SK-N-SH treated with all-trans-retinoic acid at 6 μM for 48 hours (cell line): ENCODE results near the gene ARL8A.
"Not testable (repeated sequence)": the region's sequence is repeated elsewhere in the genome, so short reads cannot be mapped to it uniquely, and the experiment has no call there.

ENCODE experiments used
- ATAC-seq: fragments of 200-7000 bp; cut with Tn5 transposase; 3 replicates; pipeline ENCODE4 v1.9.1; 2020; ENCODE audit warnings: mild to moderate bottlenecking, moderate library complexity
- ARNTL ChIP-seq: fragments of 450-650 bp; formaldehyde crosslinking; IDR thresholded peaks from 2 replicates; pipeline ENCODE4 v1.5.0; 2020; ENCODE audit warnings: low read depth, mild to moderate bottlenecking, moderate library complexity, borderline replicate concordance
- BACH2 ChIP-seq: fragments of 250-450 bp; sonication (Bioruptor Pico); IDR thresholded peaks from 2 replicates; pipeline ENCODE4 v1.9.0; 2021; ENCODE audit warnings: mild to moderate bottlenecking, borderline replicate concordance
- CSDC2 ChIP-seq: fragments of 250-450 bp; sonication (Bioruptor Pico); IDR thresholded peaks from 2 replicates; pipeline ENCODE4 v1.5.0; 2020; ENCODE audit warnings: mild to moderate bottlenecking, moderate library complexity
- ESRRG ChIP-seq: fragments of 250-450 bp; sonication (Bioruptor Pico); IDR thresholded peaks from 2 replicates; pipeline ENCODE4 v1.6.1; 2021; ENCODE audit warnings: mild to moderate bottlenecking
- ISL1 ChIP-seq: fragments of 250-450 bp; sonication (Bioruptor Pico); IDR thresholded peaks from 2 replicates; pipeline ENCODE4 v2.1.2; 2022; ENCODE audit warnings: mild to moderate bottlenecking, moderate library complexity
- OSR1 ChIP-seq: fragments of 250-450 bp; sonication (Bioruptor Pico); IDR thresholded peaks from 2 replicates; pipeline ENCODE4 v1.8.0; 2022; ENCODE audit warnings: moderate library complexity, mild to moderate bottlenecking, inconsistent platforms
- PPARA ChIP-seq: fragments of 250-450 bp; sonication (Bioruptor Pico); IDR thresholded peaks from 2 replicates; pipeline ENCODE4 v1.5.0; 2020; ENCODE audit warnings: mild to moderate bottlenecking, borderline replicate concordance
- RARB ChIP-seq: fragments of 250-450 bp; sonication (Bioruptor Pico); IDR thresholded peaks from 2 replicates; pipeline ENCODE4 v1.8.0; 2021; ENCODE audit warnings: mild to moderate bottlenecking, moderate library complexity
- SNAI2 ChIP-seq: fragments of 250-450 bp; sonication (Bioruptor Pico); IDR thresholded peaks from 2 replicates; pipeline ENCODE4 v1.5.0; 2020; ENCODE audit warnings: mild to moderate bottlenecking, moderate library complexity
- TCF4 ChIP-seq: fragments of 250-450 bp; sonication (Bioruptor Pico); IDR thresholded peaks from 2 replicates; pipeline ENCODE4 v1.8.0; 2021; ENCODE audit warnings: mild to moderate bottlenecking, moderate library complexity, borderline replicate concordance
- ZC3H10 ChIP-seq: fragments of 250-450 bp; sonication (Bioruptor Pico); IDR thresholded peaks from 2 replicates; pipeline ENCODE4 v1.5.1; 2021; ENCODE audit warnings: mild to moderate bottlenecking, moderate library complexity
- ZFP3 ChIP-seq: fragments of 250-450 bp; sonication (Bioruptor Pico); IDR thresholded peaks from 2 replicates; pipeline ENCODE4 v1.5.0; 2020; ENCODE audit warnings: mild to moderate bottlenecking, moderate library complexity
- ZFP30 ChIP-seq: fragments of 450-650 bp; formaldehyde crosslinking; IDR thresholded peaks from 2 replicates; pipeline ENCODE4 v1.5.0; 2022; ENCODE audit warnings: mild to moderate bottlenecking, moderate library complexity
- ZNF565 ChIP-seq: fragments of 450-650 bp; formaldehyde crosslinking; conservative IDR thresholded peaks from 2 replicates; pipeline ENCODE4 v1.5.0; 2020; ENCODE audit warnings: low read depth, mild to moderate bottlenecking, moderate library complexity
- ZNF70 ChIP-seq: fragments of 450-650 bp; formaldehyde crosslinking; IDR thresholded peaks from 2 replicates; pipeline ENCODE4 v1.5.0; 2020; ENCODE audit warnings: mild to moderate bottlenecking, moderate library complexity
- ZNF8 ChIP-seq: fragments of 450-650 bp; formaldehyde crosslinking; IDR thresholded peaks from 2 replicates; pipeline ENCODE4 v1.5.0; 2020; ENCODE audit warnings: mild to moderate bottlenecking, moderate library complexity
- TF ChIP-seq, protein P1 (sequence below): fragments of 250-450 bp; sonication (Bioruptor Pico); IDR thresholded peaks from 2 replicates; pipeline ENCODE4 v1.8.0; 2020; ENCODE audit warnings: mild to moderate bottlenecking, moderate library complexity, borderline replicate concordance
- TF ChIP-seq, protein P2 (sequence below): fragments of 250-450 bp; sonication (Bioruptor Pico); IDR thresholded peaks from 2 replicates; pipeline ENCODE4 v1.5.1; 2021; ENCODE audit warnings: mild to moderate bottlenecking, moderate library complexity
- TF ChIP-seq, protein P3 (sequence below): fragments of 250-450 bp; sonication (Bioruptor Pico); IDR thresholded peaks from 2 replicates; pipeline ENCODE4 v1.5.0; 2020; ENCODE audit warnings: mild to moderate bottlenecking, moderate library complexity
- TF ChIP-seq, protein P4 (sequence below): fragments of 250-450 bp; sonication (Bioruptor Pico); IDR thresholded peaks from 2 replicates; pipeline ENCODE4 v1.5.1; 2020; ENCODE audit warnings: low read depth, mild to moderate bottlenecking, moderate library complexity
- TF ChIP-seq, protein P5 (sequence below): fragments of 250-450 bp; sonication (Bioruptor Pico); IDR thresholded peaks from 2 replicates; pipeline ENCODE4 v1.8.0; 2021; ENCODE audit warnings: low read depth, mild to moderate bottlenecking, moderate library complexity, borderline replicate concordance

ARL8A gene

DNA sequence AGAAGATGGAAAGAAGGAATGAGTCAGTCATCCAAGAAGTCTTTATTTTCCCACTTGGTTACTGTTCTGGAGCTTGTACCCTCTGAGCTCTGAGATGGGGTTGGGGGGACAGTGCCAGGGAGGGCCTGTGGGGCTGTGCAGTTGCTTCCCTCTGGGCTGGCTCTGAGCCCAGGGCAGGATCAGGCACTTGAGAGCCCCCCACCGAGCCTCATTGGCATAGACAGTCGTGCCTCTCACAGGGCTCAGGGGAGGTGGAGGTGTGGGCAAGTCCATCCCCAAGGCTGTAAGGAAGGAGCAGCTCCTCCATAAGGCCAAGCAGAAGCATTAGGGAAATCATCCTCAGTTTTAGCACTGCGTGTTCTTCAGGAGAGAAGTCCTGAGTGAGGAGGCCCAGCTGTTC is 2.5 kb upstream of the ARL8A start (continued):
- no peak for TF ChIP-seq BACH2 (CRISPR knock-in tag)
- TF ChIP-seq ZFP30: no peak
- no peak for TF ChIP-seq ZNF8 (CRISPR knock-in tag)
- TF ChIP-seq PPARA (CRISPR knock-in tag): no peak
- TF ChIP-seq RARB: no peak
- no peak for TF ChIP-seq ISL1 (CRISPR knock-in tag)
- no peak for TF ChIP-seq TCF4 (CRISPR knock-in tag)
- no peak for TF ChIP-seq ESRRG (CRISPR knock-in tag)
- no peak for TF ChIP-seq SNAI2 (CRISPR knock-in tag)

DNA sequence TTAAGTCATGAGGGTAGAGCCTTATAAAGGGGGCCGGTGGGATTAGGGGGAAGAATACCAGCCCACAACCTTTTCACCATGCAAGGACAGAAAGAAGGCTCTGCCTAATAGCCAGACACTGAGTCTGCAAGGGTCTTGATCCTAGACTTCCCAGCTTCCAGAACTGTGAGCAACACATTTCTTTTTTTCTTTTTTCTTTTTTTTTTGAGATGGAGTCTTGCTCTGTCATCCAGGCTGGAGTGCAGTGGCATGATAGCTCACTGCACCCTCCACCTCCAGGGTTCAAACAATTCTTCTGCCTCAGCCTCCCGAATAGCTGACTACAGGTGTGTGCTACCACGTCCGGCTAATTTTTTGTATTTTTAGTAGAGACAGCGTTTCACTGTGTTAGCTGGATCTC is 1.7 kb upstream of the ARL8A start:
- no peak for ATAC-seq
- no peak for TF ChIP-seq OSR1 (CRISPR knock-in tag)
- TF ChIP-seq BACH2 (CRISPR knock-in tag): no peak
- TF ChIP-seq ARNTL (CRISPR knock-in tag): no peak
- TF ChIP-seq, protein P1, sequence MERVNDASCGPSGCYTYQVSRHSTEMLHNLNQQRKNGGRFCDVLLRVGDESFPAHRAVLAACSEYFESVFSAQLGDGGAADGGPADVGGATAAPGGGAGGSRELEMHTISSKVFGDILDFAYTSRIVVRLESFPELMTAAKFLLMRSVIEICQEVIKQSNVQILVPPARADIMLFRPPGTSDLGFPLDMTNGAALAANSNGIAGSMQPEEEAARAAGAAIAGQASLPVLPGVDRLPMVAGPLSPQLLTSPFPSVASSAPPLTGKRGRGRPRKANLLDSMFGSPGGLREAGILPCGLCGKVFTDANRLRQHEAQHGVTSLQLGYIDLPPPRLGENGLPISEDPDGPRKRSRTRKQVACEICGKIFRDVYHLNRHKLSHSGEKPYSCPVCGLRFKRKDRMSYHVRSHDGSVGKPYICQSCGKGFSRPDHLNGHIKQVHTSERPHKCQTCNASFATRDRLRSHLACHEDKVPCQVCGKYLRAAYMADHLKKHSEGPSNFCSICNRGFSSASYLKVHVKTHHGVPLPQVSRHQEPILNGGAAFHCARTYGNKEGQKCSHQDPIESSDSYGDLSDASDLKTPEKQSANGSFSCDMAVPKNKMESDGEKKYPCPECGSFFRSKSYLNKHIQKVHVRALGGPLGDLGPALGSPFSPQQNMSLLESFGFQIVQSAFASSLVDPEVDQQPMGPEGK: no peak
- no peak for TF ChIP-seq PPARA (CRISPR knock-in tag)
- TF ChIP-seq, protein P2, sequence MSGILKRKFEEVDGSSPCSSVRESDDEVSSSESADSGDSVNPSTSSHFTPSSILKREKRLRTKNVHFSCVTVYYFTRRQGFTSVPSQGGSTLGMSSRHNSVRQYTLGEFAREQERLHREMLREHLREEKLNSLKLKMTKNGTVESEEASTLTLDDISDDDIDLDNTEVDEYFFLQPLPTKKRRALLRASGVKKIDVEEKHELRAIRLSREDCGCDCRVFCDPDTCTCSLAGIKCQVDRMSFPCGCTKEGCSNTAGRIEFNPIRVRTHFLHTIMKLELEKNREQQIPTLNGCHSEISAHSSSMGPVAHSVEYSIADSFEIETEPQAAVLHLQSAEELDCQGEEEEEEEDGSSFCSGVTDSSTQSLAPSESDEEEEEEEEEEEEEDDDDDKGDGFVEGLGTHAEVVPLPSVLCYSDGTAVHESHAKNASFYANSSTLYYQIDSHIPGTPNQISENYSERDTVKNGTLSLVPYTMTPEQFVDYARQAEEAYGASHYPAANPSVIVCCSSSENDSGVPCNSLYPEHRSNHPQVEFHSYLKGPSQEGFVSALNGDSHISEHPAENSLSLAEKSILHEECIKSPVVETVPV: no peak
- no peak for TF ChIP-seq ZFP30
- TF ChIP-seq, protein P3, sequence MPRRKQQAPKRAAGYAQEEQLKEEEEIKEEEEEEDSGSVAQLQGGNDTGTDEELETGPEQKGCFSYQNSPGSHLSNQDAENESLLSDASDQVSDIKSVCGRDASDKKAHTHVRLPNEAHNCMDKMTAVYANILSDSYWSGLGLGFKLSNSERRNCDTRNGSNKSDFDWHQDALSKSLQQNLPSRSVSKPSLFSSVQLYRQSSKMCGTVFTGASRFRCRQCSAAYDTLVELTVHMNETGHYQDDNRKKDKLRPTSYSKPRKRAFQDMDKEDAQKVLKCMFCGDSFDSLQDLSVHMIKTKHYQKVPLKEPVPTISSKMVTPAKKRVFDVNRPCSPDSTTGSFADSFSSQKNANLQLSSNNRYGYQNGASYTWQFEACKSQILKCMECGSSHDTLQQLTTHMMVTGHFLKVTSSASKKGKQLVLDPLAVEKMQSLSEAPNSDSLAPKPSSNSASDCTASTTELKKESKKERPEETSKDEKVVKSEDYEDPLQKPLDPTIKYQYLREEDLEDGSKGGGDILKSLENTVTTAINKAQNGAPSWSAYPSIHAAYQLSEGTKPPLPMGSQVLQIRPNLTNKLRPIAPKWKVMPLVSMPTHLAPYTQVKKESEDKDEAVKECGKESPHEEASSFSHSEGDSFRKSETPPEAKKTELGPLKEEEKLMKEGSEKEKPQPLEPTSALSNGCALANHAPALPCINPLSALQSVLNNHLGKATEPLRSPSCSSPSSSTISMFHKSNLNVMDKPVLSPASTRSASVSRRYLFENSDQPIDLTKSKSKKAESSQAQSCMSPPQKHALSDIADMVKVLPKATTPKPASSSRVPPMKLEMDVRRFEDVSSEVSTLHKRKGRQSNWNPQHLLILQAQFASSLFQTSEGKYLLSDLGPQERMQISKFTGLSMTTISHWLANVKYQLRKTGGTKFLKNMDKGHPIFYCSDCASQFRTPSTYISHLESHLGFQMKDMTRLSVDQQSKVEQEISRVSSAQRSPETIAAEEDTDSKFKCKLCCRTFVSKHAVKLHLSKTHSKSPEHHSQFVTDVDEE (CRISPR knock-in tag): no peak
- TF ChIP-seq ZFP3 (CRISPR knock-in tag): no peak
- no peak for TF ChIP-seq CSDC2 (CRISPR knock-in tag)
- no peak for TF ChIP-seq TCF4 (CRISPR knock-in tag)

DNA sequence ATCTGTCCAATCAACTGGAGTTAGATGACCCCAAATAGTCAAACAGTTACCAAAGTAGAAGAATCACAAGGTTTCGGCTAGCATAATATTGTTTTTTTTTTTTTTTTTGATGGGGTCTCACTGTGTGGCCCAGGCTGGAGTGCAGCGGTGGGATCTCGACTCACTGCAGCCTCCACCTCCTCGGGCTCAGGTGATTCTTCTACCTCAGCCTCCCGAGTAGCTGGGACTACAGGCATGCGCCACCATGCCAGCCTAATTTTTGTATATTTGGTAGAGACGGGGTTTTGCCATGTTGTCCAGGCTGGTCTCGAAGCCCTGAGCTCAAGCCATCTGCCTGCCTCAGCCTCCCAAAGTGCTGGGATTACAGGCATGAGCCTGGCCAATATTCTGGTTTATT is 1.2 kb upstream of the ARL8A start:
- not testable (repeated sequence) for ATAC-seq

DNA sequence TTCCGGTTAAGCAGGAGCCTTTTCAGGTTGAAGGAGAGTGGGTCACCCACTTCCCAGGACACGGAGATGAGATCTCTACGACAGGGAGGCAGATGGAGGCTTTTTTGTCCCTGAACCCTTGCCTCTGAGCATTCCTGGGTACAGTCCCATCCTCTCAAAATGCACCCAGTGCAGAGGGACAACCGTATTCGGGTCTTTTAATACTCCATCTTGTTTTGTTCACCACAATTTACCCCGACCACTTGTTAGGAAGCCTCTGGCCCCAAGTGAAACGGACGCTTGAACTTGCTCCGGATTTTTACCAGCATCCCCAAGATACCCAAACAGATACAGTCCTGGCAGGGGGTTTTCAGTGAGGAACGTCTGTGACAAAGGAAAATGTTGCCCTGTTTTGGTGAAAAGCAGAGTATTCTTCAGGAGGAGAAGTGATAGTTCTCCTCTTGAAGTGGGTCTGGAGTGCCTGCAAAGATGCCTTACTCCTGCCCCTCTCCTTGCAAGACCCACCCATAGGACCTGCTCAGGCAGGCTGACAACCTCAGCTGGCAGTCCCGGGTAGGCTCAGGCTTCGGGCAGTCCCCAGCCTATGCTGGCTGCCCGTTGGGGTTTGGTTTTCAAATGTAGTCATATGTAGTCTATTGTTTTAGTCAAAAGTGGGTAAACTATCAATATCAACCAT is 669 bp upstream of the ARL8A start:
- ATAC-seq: peak; percentile 49
- TF ChIP-seq, protein P3 (CRISPR knock-in tag): no peak
- TF ChIP-seq, protein P4, sequence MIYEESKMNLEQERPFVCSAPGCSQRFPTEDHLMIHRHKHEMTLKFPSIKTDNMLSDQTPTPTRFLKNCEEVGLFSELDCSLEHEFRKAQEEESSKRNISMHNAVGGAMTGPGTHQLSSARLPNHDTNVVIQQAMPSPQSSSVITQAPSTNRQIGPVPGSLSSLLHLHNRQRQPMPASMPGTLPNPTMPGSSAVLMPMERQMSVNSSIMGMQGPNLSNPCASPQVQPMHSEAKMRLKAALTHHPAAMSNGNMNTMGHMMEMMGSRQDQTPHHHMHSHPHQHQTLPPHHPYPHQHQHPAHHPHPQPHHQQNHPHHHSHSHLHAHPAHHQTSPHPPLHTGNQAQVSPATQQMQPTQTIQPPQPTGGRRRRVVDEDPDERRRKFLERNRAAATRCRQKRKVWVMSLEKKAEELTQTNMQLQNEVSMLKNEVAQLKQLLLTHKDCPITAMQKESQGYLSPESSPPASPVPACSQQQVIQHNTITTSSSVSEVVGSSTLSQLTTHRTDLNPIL (CRISPR knock-in tag): no peak
- TF ChIP-seq BACH2 (CRISPR knock-in tag): no peak
- no peak for TF ChIP-seq ZNF70 (CRISPR knock-in tag)
- TF ChIP-seq, protein P2: no peak
- no peak for TF ChIP-seq RARB
- no peak for TF ChIP-seq ZC3H10 (CRISPR knock-in tag)
- no peak for TF ChIP-seq ZFP3 (CRISPR knock-in tag)
- no peak for TF ChIP-seq SNAI2 (CRISPR knock-in tag)
- TF ChIP-seq ZNF565 (CRISPR knock-in tag): no peak
- TF ChIP-seq, protein P5, sequence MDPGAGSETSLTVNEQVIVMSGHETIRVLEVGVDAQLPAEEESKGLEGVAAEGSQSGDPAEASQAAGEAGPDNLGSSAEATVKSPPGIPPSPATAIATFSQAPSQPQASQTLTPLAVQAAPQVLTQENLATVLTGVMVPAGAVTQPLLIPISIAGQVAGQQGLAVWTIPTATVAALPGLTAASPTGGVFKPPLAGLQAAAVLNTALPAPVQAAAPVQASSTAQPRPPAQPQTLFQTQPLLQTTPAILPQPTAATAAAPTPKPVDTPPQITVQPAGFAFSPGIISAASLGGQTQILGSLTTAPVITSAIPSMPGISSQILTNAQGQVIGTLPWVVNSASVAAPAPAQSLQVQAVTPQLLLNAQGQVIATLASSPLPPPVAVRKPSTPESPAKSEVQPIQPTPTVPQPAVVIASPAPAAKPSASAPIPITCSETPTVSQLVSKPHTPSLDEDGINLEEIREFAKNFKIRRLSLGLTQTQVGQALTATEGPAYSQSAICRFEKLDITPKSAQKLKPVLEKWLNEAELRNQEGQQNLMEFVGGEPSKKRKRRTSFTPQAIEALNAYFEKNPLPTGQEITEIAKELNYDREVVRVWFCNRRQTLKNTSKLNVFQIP (CRISPR knock-in tag): no peak
- no peak for TF ChIP-seq CSDC2 (CRISPR knock-in tag)
- no peak for TF ChIP-seq OSR1 (CRISPR knock-in tag)
- no peak for TF ChIP-seq ZFP30
- no peak for TF ChIP-seq ZNF8 (CRISPR knock-in tag)
- no peak for TF ChIP-seq ARNTL (CRISPR knock-in tag)
- TF ChIP-seq ESRRG (CRISPR knock-in tag): no peak
